ENCODE data around the gene KRT9.

The KRT9 gene

DNA sequence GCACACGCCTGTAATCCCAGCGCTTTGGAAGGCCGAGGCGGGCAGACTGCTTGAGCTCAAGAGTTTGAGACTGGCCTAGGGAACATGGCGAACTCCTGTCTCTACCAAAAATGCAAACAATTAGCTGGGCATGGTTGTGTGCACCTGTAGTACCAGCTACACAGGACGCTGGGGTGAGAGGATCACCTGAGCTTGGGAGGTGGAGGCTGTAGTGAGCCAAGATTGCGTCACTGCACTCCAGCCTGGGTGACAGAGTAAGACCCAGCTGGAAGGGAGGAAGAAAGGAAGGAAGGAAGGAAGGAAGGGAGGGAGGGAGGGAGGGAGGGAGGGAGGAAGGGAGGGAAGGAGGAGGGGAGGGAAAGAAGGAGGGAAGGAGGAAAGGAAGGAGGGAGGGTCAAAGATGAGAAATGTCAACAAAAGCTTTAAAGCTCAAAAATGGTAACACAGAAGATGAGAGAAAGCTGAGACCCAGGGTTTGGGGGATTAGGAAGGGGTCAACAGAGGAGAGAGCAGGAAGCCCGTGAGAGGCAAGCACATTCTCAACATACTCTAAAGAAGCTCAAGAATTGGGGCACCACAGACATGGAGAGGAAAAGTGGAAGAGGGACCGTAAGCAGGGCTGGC lies 38.8 kb downstream of the KRT9 start:
- in situ Hi-C loops (cut with MboI; ENCODE audit: low sequenced_read_pairs), result no loop called here

DNA sequence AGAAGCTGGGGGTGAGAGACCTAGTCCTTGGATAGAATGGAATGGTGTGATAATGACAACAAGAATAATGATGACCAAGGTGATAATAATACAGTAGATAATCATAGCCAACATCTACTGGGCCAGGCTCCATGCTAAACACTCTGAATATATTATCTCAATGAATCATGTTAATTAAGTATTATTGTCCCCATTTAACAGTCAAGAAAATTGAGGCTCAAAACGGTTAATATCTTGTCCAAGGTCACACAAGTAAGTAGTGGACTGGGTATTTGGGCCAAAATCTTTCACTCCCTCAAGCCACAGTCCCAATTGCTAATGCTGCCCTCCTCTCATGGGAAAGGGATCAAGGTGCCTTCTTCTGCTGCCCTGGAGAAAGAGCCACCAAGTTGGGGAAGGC lies 39.9 kb downstream of the KRT9 start:
- in situ Hi-C loops (cut with MboI; ENCODE audit: low sequenced_read_pairs), result no loop called here

- in situ Hi-C loops (cut with MboI; ENCODE audit: low sequenced_read_pairs), result no loop called here
Observed at GRCh38 chr17:41530062-41531048, 41.5 kb downstream of the KRT9 start.

- in situ Hi-C loops (cut with MboI; ENCODE audit: low sequenced_read_pairs), result no loop called here
Observed at GRCh38 chr17:41529491-41529915, 42.4 kb downstream of the KRT9 start.

DNA sequence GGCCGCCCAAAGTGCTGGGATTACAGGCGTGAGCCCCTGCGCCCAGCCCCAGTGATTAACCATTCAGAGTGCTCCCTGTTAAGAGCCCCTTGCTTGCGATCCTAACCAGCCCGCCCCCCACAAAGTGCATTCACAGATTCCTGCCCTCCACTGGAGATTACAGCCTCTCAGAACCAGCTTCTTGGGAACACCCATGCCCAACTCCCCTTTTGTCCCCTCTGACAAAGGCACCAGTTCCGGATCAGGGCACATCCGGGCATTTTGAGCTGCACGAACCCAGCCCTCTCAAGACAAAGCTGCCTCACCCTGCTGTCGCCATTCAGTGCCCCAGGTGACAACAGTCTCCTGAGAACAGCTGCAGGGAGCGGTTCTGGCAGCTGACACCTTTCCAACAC lies 42.9 kb downstream of the KRT9 start:
- in situ Hi-C loops (cut with MboI; ENCODE audit: low sequenced_read_pairs), result no loop called here

DNA sequence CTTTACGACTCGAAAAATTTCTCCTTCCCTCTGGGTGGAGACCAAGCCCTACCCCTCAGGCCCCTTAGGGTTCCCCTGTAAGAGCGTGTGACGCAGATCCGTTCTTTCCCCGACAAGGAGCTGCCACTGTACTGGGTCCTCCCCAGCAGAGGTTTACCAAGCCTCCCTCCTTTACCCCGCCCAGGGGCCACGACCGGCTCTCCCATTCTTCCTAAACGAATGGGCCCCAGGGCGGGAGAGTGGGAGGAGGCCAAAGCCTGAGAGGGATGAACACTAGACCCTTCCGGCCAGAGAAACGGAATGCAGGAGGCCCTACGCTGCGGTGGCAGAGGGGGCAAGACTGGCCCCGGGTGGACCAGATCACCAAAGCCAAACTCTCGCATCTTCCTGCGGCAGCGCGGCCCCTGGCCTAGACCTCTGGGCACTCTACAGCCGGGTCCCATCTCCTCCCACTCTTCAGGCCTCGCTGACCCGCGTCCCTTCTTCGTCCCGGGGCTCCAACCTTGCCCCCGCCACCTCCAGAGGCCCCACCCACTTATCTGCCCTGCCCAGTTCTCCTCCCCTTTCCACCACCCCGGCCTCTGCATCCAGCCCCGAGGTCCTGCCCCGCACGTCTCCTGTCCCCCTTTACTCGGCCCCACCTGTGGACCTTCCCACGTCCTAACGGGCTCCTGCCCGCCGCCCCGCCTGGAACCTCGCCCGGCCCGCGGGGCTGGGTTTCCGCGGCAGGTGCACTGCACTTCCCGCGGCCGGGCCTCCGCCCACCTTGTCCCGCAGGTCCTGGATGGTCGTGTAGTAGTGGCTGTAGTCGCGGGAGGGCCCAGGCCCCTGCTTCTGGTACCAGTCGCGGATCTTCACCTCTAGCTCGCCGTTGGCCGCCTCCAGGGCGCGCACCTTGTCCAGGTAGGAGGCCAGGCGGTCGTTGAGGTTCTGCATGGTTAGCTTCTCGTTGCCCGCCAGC lies 44.5 kb downstream of the KRT9 start:
- in situ Hi-C loops (cut with MboI; ENCODE audit: low sequenced_read_pairs), result no loop called here

DNA sequence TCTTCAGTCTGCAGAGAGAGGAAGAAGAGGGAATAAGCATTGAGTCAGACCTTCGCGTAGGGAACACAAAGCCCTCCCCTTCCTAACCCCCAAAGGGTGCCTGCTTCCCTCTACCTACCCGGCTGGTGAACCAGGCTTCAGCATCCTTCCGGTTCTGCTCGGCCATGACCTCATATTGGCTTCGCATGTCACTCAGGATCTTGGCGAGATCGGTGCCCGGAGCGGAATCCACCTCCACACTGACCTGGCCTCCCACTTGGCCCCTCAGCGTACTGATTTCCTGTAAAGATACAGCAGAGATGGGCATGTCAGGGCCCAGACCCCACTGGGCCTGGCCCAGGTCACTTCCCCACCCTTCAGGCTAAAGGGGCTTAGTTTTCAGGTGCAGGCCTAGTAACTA lies 47.6 kb downstream of the KRT9 start:
- in situ Hi-C loops (cut with MboI; ENCODE audit: low sequenced_read_pairs), result no loop called here

- in situ Hi-C loops (cut with MboI; ENCODE audit: low sequenced_read_pairs), result no loop called here
Observed at GRCh38 chr17:41523787-41524186, 48.1 kb downstream of the KRT9 start.

DNA sequence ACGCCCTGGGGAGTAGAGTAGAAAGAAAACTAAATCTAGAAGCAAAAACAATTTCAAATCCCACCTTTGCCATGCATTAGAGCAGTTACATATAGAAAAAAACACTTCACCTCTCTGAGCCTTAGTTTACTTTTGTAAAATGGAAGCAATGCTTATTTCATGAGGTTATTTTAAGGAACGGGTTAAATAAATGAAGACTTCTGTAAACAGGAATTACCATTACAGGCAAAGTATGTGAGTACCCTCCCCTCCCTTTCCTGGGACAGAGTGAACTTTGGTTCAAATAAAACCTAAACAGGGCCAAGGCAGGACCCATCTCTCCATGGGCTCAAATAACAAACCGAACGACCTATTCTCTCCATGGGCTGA lies 48.6 kb downstream of the KRT9 start:
- in situ Hi-C loops (cut with MboI; ENCODE audit: low sequenced_read_pairs), result no loop called here

DNA sequence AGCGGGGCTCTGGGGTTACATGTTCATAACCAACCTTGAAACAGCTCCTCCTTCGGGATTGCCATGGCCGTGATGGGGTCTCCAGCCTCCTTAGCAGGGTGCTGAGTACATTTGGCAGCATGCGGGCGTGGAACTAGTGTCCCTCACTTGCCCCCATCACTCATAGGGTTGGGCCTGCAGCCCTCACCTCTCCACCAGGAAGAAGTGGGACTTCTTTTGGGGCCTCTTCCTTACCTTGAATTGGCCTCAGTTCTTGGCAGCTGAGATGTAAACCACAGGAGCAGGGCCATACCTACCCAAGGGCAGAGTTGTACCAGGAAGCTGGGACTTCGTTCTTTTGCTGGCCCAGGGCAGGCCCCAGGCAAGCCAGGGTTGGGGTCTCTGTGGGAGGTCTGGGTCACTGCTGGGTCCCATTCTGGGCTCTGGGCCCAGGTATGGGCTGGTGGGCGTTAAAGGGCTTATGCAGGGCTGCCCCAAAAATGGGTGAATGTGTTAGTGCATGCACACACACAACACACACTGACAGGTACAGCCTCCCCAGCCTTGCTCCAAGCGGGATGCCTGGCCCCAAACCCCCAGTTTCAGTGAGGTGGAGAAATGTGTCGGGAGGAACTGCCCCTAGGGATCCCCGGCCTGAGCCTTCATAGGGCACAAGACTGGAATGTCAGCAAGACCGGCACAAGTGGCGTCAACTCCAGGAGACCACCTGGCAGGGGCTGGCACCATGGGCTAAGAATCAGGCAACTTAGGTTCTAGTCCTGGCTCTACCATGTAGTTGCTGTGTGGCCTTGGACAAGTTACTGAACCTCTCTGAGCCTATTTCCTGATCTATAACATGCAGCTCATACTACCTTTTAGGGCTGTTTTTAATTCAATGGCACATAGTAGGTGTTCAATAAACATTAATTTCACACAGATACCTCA lies 49.3 kb downstream of the KRT9 start:
- in situ Hi-C loops (cut with MboI; ENCODE audit: low sequenced_read_pairs), result no loop called here

GRCh38 chr17:41521574-41522261 lies 50.1 kb downstream of the KRT9 start:
- in situ Hi-C loops (cut with MboI; ENCODE audit: low sequenced_read_pairs), result no loop called here

- in situ Hi-C loops (cut with MboI; ENCODE audit: low sequenced_read_pairs), result no loop called here
Observed at GRCh38 chr17:41520821-41521521, 50.9 kb downstream of the KRT9 start.

- in situ Hi-C loops (cut with MboI; ENCODE audit: low sequenced_read_pairs), result no loop called here
Observed at GRCh38 chr17:41519501-41520224, 52.2 kb downstream of the KRT9 start.

DNA sequence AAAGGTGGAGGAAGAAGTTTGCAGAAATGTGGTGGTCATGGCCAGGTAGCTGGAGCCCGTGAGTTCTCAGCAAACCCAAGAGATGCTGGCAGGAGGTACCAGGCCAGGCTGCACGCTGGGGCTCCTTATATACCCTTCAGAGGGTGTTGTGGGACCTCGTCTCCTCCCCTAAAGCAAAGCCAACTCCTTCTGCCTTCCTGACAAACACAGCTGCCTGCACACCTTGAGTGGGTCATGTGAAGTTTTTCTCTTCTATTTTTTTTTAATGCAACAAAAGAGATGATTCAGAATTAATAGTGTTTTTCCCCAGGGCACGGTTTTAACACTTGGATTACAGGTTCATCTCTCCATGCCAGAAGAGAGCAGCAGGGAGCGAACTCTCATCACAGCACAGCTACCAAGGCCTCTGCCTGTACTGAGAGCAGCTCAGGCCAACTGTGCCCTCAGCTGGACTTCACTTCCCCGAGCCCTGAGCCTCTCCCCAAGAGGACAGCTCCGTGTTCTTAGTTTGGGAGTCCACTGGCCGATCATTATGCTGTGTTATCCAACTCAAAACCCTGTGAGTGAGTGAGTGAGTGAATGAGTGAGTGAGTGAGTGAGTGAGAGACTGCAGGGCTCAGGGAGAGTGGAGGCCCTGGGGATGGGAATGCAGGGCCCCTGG lies 52.9 kb downstream of the KRT9 start, which contains the start of gene KRT15:
Gene KRT15, minus strand, starts transcription at position 102 of the 661 bp plus-strand sequence. Its CDS starts 63 bp downstream, at position 39.
- in situ Hi-C loops (cut with MboI; ENCODE audit: low sequenced_read_pairs), result no loop called here

GRCh38 chr17:41518031-41518430 lies 53.8 kb downstream of the KRT9 start:
- in situ Hi-C loops (cut with MboI; ENCODE audit: low sequenced_read_pairs), result no loop called here

- in situ Hi-C loops (cut with MboI; ENCODE audit: low sequenced_read_pairs), result no loop called here
Observed at GRCh38 chr17:41516830-41517283, 55.0 kb downstream of the KRT9 start.

- in situ Hi-C loops (cut with MboI; ENCODE audit: low sequenced_read_pairs), result no loop called here
Observed at GRCh38 chr17:41516147-41516829, 55.6 kb downstream of the KRT9 start.

Data from HL-60/S4 (cell line).